HUES64 (cell line): ENCODE measurements around the gene TLCD1.
A peak's percentile ranks its signal among the peaks of the same experiment; 100 is the strongest.

ENCODE experiments used
- H3K27ac ChIP-seq: 2 replicates; pipeline ENCODE4 v1.7.0; 2013; ENCODE audit warnings: low read depth, low read length, inconsistent platforms
- H3K27me3 ChIP-seq: 2 replicates; pipeline ENCODE4 v1.6.1; 2013; ENCODE audit warnings: mild to moderate bottlenecking, low read length; ENCODE audit not compliant: insufficient read depth
- H3K36me3 ChIP-seq: 2 replicates; pipeline ENCODE4 v1.6.1; 2013; ENCODE audit warnings: mild to moderate bottlenecking, low read length; ENCODE audit not compliant: insufficient read depth
- H3K4me1 ChIP-seq: 2 replicates; pipeline ENCODE4 v1.6.1; 2013; ENCODE audit warnings: mild to moderate bottlenecking, low read length, moderate library complexity; ENCODE audit not compliant: insufficient read depth
- H3K4me3 ChIP-seq: 2 replicates; pipeline ENCODE4 v1.5.1; 2013; ENCODE audit warnings: mild to moderate bottlenecking, low read length, moderate library complexity
- H3K9ac ChIP-seq: 2 replicates; pipeline ENCODE4 v1.6.1; 2013; ENCODE audit warnings: mild to moderate bottlenecking, low read depth, low read length
- H3K9me3 ChIP-seq: 2 replicates; pipeline ENCODE4 v1.6.1; 2013; ENCODE audit warnings: low read depth, low read length; ENCODE audit not compliant: insufficient read depth
- WGBS: fragments of 150-250, 120-280 bp; methylation state at CpG from one replicate; pipeline ENCODE4 v1.1.7; 2013; ENCODE audit warnings: missing lambda C conversion rate; 5-methylcytosine and 5-hydroxymethylcytosine counted together

Gene TLCD1

GRCh38 chr17:28716740-28717577 lies 9.1 kb downstream of the TLCD1 start:
- H3K4me3 ChIP-seq: peak overlapping the region; percentile 94

DNA sequence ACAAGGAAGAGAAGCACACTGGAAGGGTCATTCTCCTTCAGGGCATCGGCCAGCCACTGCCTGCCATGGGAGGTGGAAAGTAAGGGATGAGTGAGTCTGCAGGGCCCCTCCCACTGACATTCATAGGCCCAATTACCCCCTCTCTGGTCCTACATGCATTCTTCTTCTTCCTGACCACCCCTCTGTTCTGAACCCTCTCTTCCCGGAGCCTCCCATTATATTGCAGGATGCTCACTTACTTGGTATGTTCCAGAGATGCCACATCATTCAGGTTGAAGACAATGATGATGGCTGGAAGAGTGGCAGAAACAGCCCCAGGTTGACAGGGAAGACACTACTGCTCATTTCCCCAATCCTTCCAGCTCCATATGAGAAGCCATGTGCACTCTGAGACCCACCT lies 10.8 kb downstream of the TLCD1 start:
- H3K27ac ChIP-seq: no peak overlapping the region
- H3K9me3 ChIP-seq: no peaks in the 10 kb centered on the region
- H3K36me3 ChIP-seq: peaks cover 30% of the 10 kb centered on the region
- 100% methylated on average over 2 of the region's 2 CpGs for WGBS
- H3K9ac ChIP-seq: no peak overlapping the region
- H3K27me3 ChIP-seq: no peaks in the 10 kb centered on the region
- H3K4me3 ChIP-seq: no peak overlapping the region
- peaks cover 20% of the 10 kb centered on the region for H3K4me1 ChIP-seq

More at GRCh38 chr17:28716740-28717577, 9.1 kb downstream of the TLCD1 start:
- no peaks in the 10 kb centered on the region for H3K27me3 ChIP-seq
- H3K9ac ChIP-seq: peak overlapping the region; percentile 95
- no peaks in the 10 kb centered on the region for H3K9me3 ChIP-seq
- 1% methylated on average over 63 of the region's 63 CpGs for WGBS
- H3K27ac ChIP-seq: peak overlapping the region; percentile 95
- H3K36me3 ChIP-seq: peaks cover 47% of the 10 kb centered on the region
- peaks cover 27% of the 10 kb centered on the region for H3K4me1 ChIP-seq

DNA sequence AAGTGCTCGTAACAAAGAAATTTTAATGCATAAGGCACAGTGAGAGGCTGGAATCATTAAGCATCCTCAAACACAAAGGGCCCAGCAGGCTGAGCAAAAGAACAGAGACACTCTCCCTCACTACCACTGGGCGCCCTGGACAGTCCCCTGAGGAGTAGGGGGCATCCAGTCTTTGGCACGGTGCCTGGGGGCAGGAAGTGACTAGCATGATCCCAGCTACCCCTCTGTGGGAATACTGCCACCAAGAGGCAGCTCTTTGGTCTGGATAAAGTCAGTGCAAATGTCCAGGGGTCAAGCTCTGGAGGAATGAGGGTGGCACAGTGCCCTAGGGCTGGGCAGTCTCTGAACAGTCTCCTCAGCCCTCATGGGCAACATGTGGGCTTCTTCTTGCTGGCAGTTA lies 11.8 kb downstream of the TLCD1 start:
- Histone ChIP-seq H3K4me1 (peaks cover 20% of the 10 kb centered on the region), H3K9ac (no peak overlapping the region), H3K4me3 (no peak overlapping the region), H3K9me3 (no peaks in the 10 kb centered on the region), H3K27ac (no peak overlapping the region), H3K27me3 (no peaks in the 10 kb centered on the region), H3K36me3 (peaks cover 29% of the 10 kb centered on the region)
- WGBS: 88% methylated on average over 3 of the region's 3 CpGs

DNA sequence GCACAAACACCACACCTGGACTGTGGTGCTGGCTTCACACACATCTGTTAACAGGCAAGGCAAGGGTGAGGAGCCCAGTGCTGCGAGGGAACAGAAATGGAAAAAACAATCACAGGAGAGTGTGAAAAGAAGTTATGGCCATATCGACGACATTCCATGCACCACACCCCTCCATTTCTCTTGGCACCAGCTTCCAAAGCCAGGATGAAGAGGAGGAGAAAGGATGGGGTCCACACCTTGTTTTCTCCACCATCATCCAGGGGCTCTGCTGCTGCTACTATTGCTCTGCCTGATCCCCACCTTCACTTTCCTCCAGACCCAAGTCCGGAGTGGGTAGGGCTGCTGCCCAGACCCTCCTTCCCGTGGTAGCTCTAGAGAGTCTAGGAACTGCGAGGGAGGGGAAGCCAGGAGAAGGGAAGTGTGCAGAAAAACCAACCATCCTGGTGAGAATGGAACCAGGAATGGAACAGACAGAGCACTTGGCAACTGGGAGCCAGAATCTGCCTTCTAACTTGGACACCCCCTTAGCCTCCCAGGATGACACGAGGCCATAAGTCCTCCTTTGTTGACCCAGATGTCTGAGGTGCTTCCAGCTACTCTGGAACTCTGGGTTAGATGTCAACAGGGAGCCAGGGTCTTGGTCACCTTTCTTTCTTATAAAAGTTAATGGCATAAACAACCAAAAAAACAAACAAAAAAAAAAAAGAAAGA lies 13.2 kb downstream of the TLCD1 start:
- H3K9me3 ChIP-seq: no peaks in the 10 kb centered on the region
- H3K36me3 ChIP-seq: peaks cover 29% of the 10 kb centered on the region
- H3K9ac ChIP-seq: 0 out of 2 replicates have a peak overlapping the region, but pooled peaks have one; percentile 96
- peaks cover 15% of the 10 kb centered on the region for H3K4me1 ChIP-seq
- peak overlapping the region; percentile 70 for H3K4me3 ChIP-seq
- H3K27me3 ChIP-seq: no peaks in the 10 kb centered on the region
- WGBS: 79% methylated on average over 6 of the region's 7 CpGs
- H3K27ac ChIP-seq: no peak overlapping the region

DNA sequence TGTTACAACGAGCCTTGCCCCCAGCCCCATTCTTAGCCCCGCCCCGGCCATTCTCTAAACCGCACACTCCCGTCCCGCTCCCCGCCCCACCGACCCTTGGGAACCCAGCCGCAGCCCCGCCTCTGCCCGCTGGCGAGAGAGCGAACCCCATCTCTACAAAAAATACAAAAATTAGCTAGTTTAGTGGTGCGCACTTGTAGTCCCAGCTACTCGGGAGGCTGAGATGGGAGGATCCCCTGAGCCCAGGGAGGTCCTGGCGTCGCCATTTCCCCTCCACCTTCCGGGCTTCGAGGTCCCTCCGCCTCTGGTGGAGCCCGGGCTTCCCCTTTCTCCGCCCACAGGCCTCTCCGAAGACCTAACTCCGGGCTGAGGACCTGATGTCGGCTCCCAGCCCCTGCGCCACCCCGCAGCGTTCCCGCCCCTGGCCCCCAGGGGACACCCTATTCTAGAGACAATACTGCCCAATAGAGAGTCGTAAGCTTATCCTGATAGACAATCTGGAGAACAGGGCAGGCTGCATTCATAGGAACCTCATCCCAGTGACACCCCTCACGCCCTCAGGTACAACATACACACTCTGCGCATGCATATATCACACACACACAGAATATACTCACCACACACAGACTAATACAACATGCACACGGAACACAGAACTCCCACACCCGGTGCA lies 13.9 kb downstream of the TLCD1 start:
- H3K36me3 ChIP-seq: peaks cover 29% of the 10 kb centered on the region
- WGBS: 12% methylated on average over 34 of the region's 34 CpGs
- H3K27me3 ChIP-seq: no peaks in the 10 kb centered on the region
- no peaks in the 10 kb centered on the region for H3K9me3 ChIP-seq
- peaks cover 16% of the 10 kb centered on the region for H3K4me1 ChIP-seq
- H3K4me3 ChIP-seq: peak overlapping the region; percentile 70
- peak overlapping the region; percentile 96 for H3K9ac ChIP-seq
- H3K27ac ChIP-seq: peak overlapping the region; percentile 97

- H3K4me1 ChIP-seq: peaks cover 19% of the 10 kb centered on the region
- peak within 1 kb of the TSS; percentile 70 for H3K4me3 ChIP-seq
- peak within 1 kb of the TSS; percentile 98 for H3K27ac ChIP-seq
- no peaks in the 10 kb centered on the region for H3K27me3 ChIP-seq
- peaks cover 29% of the 10 kb centered on the region for H3K36me3 ChIP-seq
- peak within 1 kb of the TSS; percentile 96 for H3K9ac ChIP-seq
- WGBS: under 1% methylated on average over 20 of the region's 20 CpGs
- H3K9me3 ChIP-seq: no peaks in the 10 kb centered on the region
Measured at GRCh38 chr17:28711723-28712031, 14.4 kb downstream of the TLCD1 start, which contains the start of gene PROCA1. PROCA1 (minus strand) TSS chr17:28711888; CDS start chr17:28711660, 228 bp downstream.

DNA sequence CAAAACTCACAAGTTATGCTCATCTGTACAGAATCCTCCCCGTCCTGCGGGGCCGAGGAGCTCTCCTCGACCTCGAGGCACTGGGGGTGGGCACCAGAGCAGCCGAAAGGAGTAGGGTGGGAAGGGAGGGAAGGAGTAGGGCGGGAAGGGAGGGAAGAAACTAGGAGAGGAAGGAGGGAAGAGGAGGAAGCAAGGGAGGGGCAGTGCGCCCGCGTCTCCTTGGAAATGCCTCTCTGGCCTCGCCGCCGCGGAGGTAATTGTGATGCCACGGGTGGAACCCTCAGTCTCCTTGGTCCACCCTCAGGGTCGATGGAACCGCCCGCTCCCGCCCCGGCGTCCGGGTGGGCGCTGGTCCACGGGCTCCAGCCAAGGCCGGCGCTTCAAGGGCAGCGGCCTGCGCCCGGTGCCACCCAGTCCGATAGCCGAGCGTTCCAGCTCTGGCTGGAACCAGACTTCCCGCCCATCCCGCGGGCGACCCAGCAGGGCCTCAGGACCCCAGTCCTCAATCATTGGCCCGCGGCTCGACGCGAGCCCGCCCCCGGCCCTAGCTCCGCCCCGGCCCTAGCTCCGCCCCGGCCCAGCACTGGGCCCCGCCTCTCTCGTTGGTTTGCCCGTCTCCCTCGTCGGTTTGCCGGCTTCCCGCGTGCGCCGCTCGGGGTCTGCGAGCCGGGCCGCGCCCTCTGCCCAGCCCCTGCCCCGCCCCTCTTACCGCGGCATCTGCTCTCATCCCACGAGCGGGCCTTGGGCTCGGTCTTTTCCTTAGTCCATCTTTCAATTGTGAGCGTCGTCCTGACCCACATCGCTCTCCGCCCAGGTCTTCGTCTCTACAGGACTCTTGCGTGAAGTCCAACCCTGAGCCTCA lies 14.9 kb downstream of the TLCD1 start:
- WGBS: under 1% methylated on average over 74 of the region's 74 CpGs
- Histone ChIP-seq H3K27ac (peak overlapping the region; percentile 98), H3K4me1 (peaks cover 13% of the 10 kb centered on the region), H3K36me3 (peaks cover 29% of the 10 kb centered on the region), H3K4me3 (peak overlapping the region; percentile 70), H3K9ac (peak overlapping the region; percentile 96), H3K9me3 (no peaks in the 10 kb centered on the region), H3K27me3 (no peaks in the 10 kb centered on the region)

GRCh38 chr17:28707339-28707720 lies 18.7 kb downstream of the TLCD1 start:
- whole genome bisulfite sequencing: 98% methylated on average over 2 of the region's 2 CpGs
- peaks cover 4% of the 10 kb centered on the region for H3K4me1 ChIP-seq
- no peaks in the 10 kb centered on the region for H3K27me3 ChIP-seq
- no peak overlapping the region for H3K27ac ChIP-seq
- H3K4me3 ChIP-seq: no peak overlapping the region
- no peaks in the 10 kb centered on the region for H3K9me3 ChIP-seq
- peaks cover 20% of the 10 kb centered on the region for H3K36me3 ChIP-seq
- H3K9ac ChIP-seq: no peak overlapping the region

DNA sequence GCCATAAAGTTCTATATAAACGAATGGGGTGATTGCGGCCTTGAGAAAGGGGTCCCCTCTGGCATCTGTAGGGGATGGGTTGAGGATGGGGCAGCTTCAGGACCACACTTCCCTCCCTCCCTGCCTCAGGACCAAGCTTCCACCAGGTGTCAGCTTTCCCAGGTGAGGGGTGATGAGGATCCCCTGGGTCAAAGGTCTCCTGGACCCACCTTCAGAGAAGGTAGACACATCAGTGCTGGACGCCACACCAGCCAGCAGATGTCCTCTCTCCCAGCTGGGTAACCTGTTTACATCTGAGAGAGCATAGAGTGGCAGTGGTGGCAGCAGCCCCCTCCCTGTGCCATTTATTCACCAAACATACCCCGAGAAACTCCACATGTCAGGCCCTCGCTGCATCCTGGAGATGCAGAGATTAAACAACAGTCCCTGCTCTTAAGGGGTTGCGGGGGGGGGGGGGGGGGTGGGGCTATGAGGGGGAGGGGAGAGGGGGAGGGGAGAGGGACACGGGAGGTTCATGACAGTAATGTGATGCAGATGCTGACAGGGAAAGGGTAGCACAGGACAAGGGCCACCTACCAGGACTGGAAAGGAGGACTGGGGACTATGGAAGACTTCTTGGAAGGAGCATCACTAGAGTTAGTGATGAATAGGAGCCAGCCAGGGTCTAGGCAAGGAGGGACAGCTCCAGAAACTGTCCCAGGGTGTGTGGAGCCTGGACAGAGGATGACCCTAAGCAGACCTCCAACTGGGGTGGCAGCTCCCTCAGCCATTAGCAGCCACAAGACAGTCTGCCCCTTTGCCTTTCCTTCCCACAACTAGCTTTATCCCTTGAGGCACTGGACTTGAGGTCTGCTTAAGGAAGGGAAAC lies 19.3 kb downstream of the TLCD1 start:
- H3K9ac ChIP-seq: no peak overlapping the region
- peaks cover 26% of the 10 kb centered on the region for H3K36me3 ChIP-seq
- peaks cover 4% of the 10 kb centered on the region; the same call in 1 of the 2 replicates for H3K4me1 ChIP-seq
- no peaks in the 10 kb centered on the region for H3K9me3 ChIP-seq
- H3K4me3 ChIP-seq: no peak overlapping the region
- 58% methylated on average over 3 of the region's 7 CpGs for WGBS
- no peaks in the 10 kb centered on the region for H3K27me3 ChIP-seq
- H3K27ac ChIP-seq: no peak overlapping the region
